ENCODE measurements around the gene STAT5B.

DNA sequence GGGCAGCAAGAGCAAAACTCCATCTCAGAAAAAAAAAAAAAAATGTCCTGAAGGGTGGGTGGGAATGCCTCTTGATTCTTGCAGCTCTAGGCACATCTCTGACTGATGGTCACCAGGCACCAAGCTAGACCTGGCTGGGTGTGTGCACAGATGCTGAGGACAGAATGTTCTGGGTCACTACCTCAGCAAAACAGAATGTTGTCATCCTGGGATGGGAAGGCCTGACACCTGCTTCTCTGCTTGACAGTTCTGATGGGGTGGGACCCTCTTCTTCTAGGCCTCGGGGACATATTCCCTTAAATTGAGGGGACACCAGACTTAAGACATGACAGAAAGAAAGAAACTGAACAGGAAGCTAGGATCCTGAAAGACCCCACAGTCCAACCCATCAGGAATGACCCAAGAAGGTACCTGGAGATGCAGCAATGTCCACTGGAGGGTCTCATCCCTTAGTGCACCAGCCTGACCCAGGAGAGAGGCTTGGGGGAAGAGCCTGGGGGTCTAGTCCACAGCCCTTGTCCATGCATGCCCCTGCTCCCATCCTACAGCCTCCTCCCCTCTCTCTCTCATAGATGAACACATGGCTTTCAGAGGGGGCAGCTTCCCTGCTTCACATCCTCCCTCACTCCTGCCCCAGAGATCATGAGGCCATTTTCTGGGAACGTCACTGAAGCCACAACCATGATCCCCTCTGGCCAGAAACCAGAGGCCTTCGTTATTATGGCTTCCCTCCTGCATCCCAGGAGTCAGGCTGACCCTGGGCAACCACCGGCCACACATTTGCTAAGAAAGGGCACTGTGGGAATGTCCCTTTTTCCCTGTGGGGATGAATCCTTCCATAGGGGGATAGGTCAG, 3.8 kb upstream of the STAT5B start:
- no peak for TF ChIP-seq EZH2 (IDR thresholded peaks at IDR 0.05; ENCODE audit: low read length)
- TF ChIP-seq, protein P1, sequence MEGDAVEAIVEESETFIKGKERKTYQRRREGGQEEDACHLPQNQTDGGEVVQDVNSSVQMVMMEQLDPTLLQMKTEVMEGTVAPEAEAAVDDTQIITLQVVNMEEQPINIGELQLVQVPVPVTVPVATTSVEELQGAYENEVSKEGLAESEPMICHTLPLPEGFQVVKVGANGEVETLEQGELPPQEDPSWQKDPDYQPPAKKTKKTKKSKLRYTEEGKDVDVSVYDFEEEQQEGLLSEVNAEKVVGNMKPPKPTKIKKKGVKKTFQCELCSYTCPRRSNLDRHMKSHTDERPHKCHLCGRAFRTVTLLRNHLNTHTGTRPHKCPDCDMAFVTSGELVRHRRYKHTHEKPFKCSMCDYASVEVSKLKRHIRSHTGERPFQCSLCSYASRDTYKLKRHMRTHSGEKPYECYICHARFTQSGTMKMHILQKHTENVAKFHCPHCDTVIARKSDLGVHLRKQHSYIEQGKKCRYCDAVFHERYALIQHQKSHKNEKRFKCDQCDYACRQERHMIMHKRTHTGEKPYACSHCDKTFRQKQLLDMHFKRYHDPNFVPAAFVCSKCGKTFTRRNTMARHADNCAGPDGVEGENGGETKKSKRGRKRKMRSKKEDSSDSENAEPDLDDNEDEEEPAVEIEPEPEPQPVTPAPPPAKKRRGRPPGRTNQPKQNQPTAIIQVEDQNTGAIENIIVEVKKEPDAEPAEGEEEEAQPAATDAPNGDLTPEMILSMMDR (optimal IDR thresholded peaks at IDR 0.05 in 1 of 3, IDR thresholded peaks at IDR 0.05 in 1 of 3, conservative IDR thresholded peaks at IDR 0.05 in 1 of 3; ENCODE audit: extremely low read depth in 1 of 3, insufficient read depth in 2 of 3, low read length in 3 of 3): no peak

Measured in keratinocyte (primary cell).